Colonic mucosa (tissue), 4 donors: ENCODE results near the gene PDHB. TPM values are rescaled to one million over a fixed set of nuclear protein-coding genes. Genes with fewer than 3 reads are reported as not detected.
"Not testable (repeated sequence)": the region's sequence is repeated elsewhere in the genome, so short reads cannot be mapped to it uniquely, and the experiment has no call there.

Source experiments
- DNase-seq: peaks from one replicate; pipeline ENCODE4 v3.0.0-alpha.2; 2020
- H3K27ac ChIP-seq: fragments of 200-600 bp; one replicate; pipeline ENCODE4 v1.8.0; 2021
- H3K27me3 ChIP-seq: fragments of 200-600 bp; one replicate; pipeline ENCODE4 v1.8.0; 2021
- H3K36me3 ChIP-seq: fragments of 200-600 bp; one replicate; pipeline ENCODE4 v1.8.0; 2021
- H3K4me1 ChIP-seq: fragments of 200-600 bp; one replicate; pipeline ENCODE4 v1.8.0; 2021; ENCODE audit warnings: mild to moderate bottlenecking
- H3K4me3 ChIP-seq: fragments of 200-600 bp; one replicate; pipeline ENCODE4 v1.8.0; 2021
- H3K9ac ChIP-seq, 2 donors: one replicate each; pipeline ENCODE4 v1.7.0; 2013; ENCODE audit warnings: control low read depth in 2 of 2, low read depth in 2 of 2, low read length in 2 of 2
- H3K9me3 ChIP-seq: fragments of 200-600 bp; one replicate; pipeline ENCODE4 v1.8.0; 2021
- intact Hi-C: fragments of 100-400 bp; cut with DNase I; formaldehyde crosslinking; loops from one replicate; pipeline ENCODE4 v1.14.1; 2022
- total RNA-seq, 2 donors: library from RNA; stranded (reverse); fragmentation: NEBNext Ultra II Directional in 1 of 2; extraction: Animal tissue kit (Norgen Biotek cat#: 25700) in 1 of 2; gene quantifications; one replicate each; pipeline ENCODE4 v1.2.1, GENCODE V29; 2021
- TF ChIP-seq, protein P1 (sequence below): fragments of 200-600 bp; IDR thresholded peaks from one replicate; pipeline ENCODE4 v1.8.0; 2022; ENCODE audit warnings: antibody characterized with exemption, mild to moderate bottlenecking
- donor health status: healthy.
- donor health status: DM: no; HTN: no; CAD: no.
- donor health status: DM: no; HTN: no; CAD: no.

The PDHB gene
- total RNA-seq, 2 donors from 2014 or later: 66.9 to 87.4 TPM

DNA sequence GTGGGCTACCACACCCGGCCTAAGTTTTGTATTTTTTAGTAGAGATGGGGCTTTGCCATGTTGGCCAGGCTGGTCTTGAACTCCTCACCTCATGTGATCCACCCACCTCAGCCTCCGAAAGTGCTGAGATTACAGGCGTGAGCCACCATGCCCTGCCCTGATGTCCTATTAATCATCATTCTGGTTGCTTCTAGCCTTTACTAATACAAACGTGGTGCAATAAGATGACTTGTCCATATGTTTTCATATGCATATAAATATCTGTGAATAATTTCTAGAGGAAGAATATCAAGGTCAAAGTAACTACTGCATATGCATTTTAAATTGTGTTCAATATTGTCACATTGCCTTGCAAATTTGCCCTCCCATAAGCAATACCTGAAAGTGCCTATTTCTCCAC, 25.5 kb upstream of the PDHB start:
- H3K4me3 ChIP-seq: no peak overlapping the region
- intact Hi-C loops: no loop called here
- H3K9ac ChIP-seq: no peak overlapping the region
- no peaks in the 10 kb centered on the region for H3K27me3 ChIP-seq
- no peaks in the 10 kb centered on the region for H3K36me3 ChIP-seq
- TF ChIP-seq, protein P1, sequence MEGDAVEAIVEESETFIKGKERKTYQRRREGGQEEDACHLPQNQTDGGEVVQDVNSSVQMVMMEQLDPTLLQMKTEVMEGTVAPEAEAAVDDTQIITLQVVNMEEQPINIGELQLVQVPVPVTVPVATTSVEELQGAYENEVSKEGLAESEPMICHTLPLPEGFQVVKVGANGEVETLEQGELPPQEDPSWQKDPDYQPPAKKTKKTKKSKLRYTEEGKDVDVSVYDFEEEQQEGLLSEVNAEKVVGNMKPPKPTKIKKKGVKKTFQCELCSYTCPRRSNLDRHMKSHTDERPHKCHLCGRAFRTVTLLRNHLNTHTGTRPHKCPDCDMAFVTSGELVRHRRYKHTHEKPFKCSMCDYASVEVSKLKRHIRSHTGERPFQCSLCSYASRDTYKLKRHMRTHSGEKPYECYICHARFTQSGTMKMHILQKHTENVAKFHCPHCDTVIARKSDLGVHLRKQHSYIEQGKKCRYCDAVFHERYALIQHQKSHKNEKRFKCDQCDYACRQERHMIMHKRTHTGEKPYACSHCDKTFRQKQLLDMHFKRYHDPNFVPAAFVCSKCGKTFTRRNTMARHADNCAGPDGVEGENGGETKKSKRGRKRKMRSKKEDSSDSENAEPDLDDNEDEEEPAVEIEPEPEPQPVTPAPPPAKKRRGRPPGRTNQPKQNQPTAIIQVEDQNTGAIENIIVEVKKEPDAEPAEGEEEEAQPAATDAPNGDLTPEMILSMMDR: no peak
- DNase-seq: no peak
- H3K9me3 ChIP-seq: no peaks in the 10 kb centered on the region
- H3K4me1 ChIP-seq: no peaks in the 10 kb centered on the region
- no peak overlapping the region for H3K27ac ChIP-seq

DNA sequence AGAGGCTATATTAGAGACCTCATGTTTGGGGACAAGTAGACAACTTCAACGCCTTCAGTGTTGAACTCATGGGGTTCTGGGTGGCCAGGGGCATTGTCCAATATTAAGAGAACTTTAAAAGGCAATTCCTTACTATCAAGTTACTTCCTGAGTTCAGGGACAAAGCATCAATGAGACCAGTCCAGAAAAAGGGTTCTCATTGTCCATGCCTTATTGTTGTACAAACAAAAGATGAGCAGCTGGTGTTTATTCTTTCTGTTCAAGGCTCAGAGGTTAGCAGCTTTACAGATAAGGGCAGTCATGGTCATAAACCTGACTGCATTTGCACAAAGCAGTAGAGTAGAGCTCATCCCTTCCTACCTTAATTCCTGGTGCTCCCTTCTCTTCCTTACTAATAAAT, 18.5 kb upstream of the PDHB start:
- no peak overlapping the region for H3K9ac ChIP-seq
- no peaks in the 10 kb centered on the region for H3K27me3 ChIP-seq
- intact Hi-C loops: no loop called here
- TF ChIP-seq, protein P1: no peak
- no peak overlapping the region for H3K4me3 ChIP-seq
- H3K36me3 ChIP-seq: no peaks in the 10 kb centered on the region
- no peaks in the 10 kb centered on the region for H3K4me1 ChIP-seq
- H3K9me3 ChIP-seq: no peaks in the 10 kb centered on the region
- no peak for DNase-seq
- no peak overlapping the region for H3K27ac ChIP-seq

DNA sequence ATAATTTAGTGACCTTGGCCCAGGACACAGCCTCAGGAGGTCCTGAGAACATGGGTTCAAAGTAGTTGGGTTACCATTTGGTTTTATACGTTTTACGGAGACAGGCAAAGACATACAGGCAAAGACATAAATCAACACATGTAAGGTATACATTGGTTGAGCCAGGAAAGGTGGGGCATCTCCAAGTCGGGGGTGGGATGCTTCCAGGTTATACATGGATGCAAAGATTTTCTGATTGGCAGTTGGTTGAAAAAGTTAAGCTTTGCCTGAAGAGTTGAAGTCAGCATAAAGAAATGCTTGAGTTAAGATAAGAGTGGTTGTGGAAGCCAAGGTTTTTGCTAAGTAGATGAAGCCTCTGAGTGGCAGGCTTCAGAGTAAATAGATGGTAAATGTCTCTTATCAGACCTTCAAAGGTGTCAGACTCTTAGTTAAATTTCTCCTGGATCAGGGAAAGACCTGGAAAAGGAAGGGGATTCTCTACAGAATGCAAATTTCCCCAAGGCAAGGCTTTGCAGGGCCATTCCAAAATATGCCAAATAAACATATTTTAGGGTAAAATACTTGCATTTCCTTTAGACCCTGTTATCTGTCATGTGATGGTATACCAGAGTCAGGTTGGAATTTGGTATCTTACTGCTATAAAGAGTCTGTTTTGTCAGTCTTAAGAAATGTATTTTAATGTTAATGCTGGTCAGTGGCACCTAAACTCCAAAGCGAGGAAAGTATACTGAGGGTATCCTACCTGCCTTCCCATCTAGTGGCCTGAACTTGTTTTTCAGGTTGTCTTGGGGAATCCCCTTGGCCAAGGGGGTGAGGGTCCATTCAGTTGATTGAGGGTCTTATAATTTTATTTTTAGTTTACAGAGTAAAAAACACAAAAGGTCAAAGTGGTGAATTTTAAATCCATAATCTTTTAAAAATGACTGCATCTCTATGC, 8.2 kb upstream of the PDHB start:
- intact Hi-C loops: no loop called here
- no peak overlapping the region for H3K27ac ChIP-seq
- TF ChIP-seq, protein P1: no peak
- no peaks in the 10 kb centered on the region for H3K36me3 ChIP-seq
- no peaks in the 10 kb centered on the region for H3K9me3 ChIP-seq
- no peak for DNase-seq
- H3K9ac ChIP-seq: no peak overlapping the region
- no peaks in the 10 kb centered on the region for H3K4me1 ChIP-seq
- H3K27me3 ChIP-seq: no peaks in the 10 kb centered on the region
- no peak overlapping the region for H3K4me3 ChIP-seq

DNA sequence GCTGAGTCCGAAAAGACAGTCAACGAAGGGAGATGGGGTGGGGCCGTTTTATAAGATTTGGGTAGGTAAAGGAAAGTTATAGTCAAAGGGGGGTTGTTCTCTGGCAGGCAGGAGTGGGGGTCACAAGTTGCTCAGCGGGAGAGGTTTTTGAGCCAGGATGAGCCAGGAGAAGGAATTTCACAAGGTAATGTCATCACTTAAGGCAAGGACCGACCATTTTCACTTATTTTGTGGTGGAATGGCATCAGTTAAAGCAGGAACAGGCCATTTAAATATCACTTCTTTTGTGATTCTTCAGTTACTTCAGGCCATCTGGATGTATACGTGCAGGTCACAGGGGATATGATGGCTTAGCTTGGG, 7.3 kb upstream of the PDHB start:
- H3K9me3 ChIP-seq, intact Hi-C loops: not testable (repeated sequence)

GRCh38 chr3:58437276-58437675, 3.6 kb upstream of the PDHB start:
- H3K4me3 ChIP-seq, intact Hi-C loops, H3K27ac ChIP-seq, DNase-seq, H3K9ac ChIP-seq, H3K4me1 ChIP-seq, H3K9me3 ChIP-seq, H3K36me3 ChIP-seq, H3K27me3 ChIP-seq: not testable (repeated sequence)

More for the DNA sequence above, 7.3 kb upstream of the PDHB start:
- not testable (repeated sequence) for H3K27ac ChIP-seq, DNase-seq, H3K36me3 ChIP-seq, H3K4me3 ChIP-seq, H3K27me3 ChIP-seq, H3K4me1 ChIP-seq, H3K9ac ChIP-seq

GRCh38 chr3:58434990-58435389, 1.4 kb upstream of the PDHB start:
- intact Hi-C loops: loop anchor here (5.0 kb wide), 1 partner anchor 57 kb away; the partner anchor contains the start of gene KCTD6
- Histone ChIP-seq H3K27ac (peak overlapping the region; percentile 7), H3K36me3 (no peaks in the 10 kb centered on the region), H3K27me3 (no peaks in the 10 kb centered on the region), H3K4me1 (peaks cover 4% of the 10 kb centered on the region), H3K4me3 (no peak overlapping the region), H3K9ac (no peak overlapping the region), H3K9me3 (no peaks in the 10 kb centered on the region)
- TF ChIP-seq, protein P1: no peak
- no peak for DNase-seq
